ENCODE measurements around the gene GSS.

Gene GSS

GRCh38 chr20:34992751-34993417 is 37.3 kb upstream of the GSS start:
- DNase-seq: no peak

- DNase-seq: no peak
These were observed 35.1 kb upstream of the GSS start for GRCh38 chr20:34990661-34991214.

- no peak for DNase-seq
These were observed 34.6 kb upstream of the GSS start for GRCh38 chr20:34990231-34990630.

- no peak for DNase-seq
These were observed 34.1 kb upstream of the GSS start for GRCh38 chr20:34989670-34990069.

- DNase-seq: no peak
These were observed 33.5 kb upstream of the GSS start for GRCh38 chr20:34989118-34989517.

- DNase-seq: no peak
These were observed 32.6 kb upstream of the GSS start for GRCh38 chr20:34988191-34988540.

GRCh38 chr20:34987288-34988190 is 31.9 kb upstream of the GSS start:
- no peak for DNase-seq

GRCh38 chr20:34986311-34987287 is 31.0 kb upstream of the GSS start:
- no peak for DNase-seq

GRCh38 chr20:34985461-34986310 is 30.1 kb upstream of the GSS start:
- DNase-seq: no peak

- DNase-seq: no peak
These were observed 29.2 kb upstream of the GSS start for GRCh38 chr20:34984756-34985261.

GRCh38 chr20:34983995-34984735 is 28.6 kb upstream of the GSS start:
- no peak for DNase-seq

- no peak for DNase-seq
These were observed 27.6 kb upstream of the GSS start for GRCh38 chr20:34983089-34983820.

GRCh38 chr20:34982270-34983088 is 26.9 kb upstream of the GSS start:
- DNase-seq: no peak

GRCh38 chr20:34980543-34981233 is 25.1 kb upstream of the GSS start:
- DNase-seq: peak; percentile 11

GRCh38 chr20:34979366-34980153 is 24.0 kb upstream of the GSS start:
- no peak for DNase-seq

- DNase-seq: no peak
These were observed 22.6 kb upstream of the GSS start for GRCh38 chr20:34978092-34978744.

Measured in SHP77 treated with DMSO at 0.1 percent for 48 hours (cell line).